Breast epithelium (tissue), 4 donors: ENCODE measurements around the gene TESPA1. TPM values are rescaled to one million over a fixed set of nuclear protein-coding genes. Genes with fewer than 3 reads are reported as not detected.

ENCODE experiments used
- DNase-seq, 2 donors: peaks; one replicate each; pipeline ENCODE4 v3.0.0-alpha.2; 2019; ENCODE audit warnings: low spot score in 2 of 2
- H3K27ac ChIP-seq, 2 donors: fragments of 200-600 bp; sonication (generic) in 1 of 2; one replicate each; pipeline ENCODE4 v1.5.1; 2016 to 2019; ENCODE audit warnings: mild to moderate bottlenecking in 1 of 2
- H3K27me3 ChIP-seq, 2 donors: fragments of 200-600 bp; sonication (generic) in 1 of 2; one replicate each; pipeline versions ENCODE4 v1.5.1 to v1.6.0; 2017 to 2019; ENCODE audit warnings: control low read depth in 1 of 2, mild to moderate bottlenecking in 1 of 2
- H3K36me3 ChIP-seq: fragments of 200-600 bp; one replicate; pipeline ENCODE4 v1.5.1; 2019
- H3K4me1 ChIP-seq, 2 donors: fragments of 200-600 bp; sonication (generic); one replicate each; pipeline ENCODE4 v1.5.1; 2016 to 2019; ENCODE audit warnings: control low read depth in 1 of 2
- H3K4me3 ChIP-seq, 3 donors: fragments of 200-600 bp; sonication (generic); 1 replicate in 2 of 3; 2 replicates in 1 of 3; pipeline ENCODE4 v1.5.1; 2016 to 2019; ENCODE audit warnings: mild to moderate bottlenecking in 3 of 3, moderate library complexity in 2 of 3
- H3K9me3 ChIP-seq, 2 donors: fragments of 200-600 bp; sonication (generic) in 1 of 2; one replicate each; pipeline ENCODE4 v1.5.1; 2016 to 2019; ENCODE audit warnings: control low read depth in 1 of 2
- POLR2A ChIP-seq: fragments of 450-650 bp; IDR thresholded peaks from one replicate; pipeline ENCODE4 v1.6.1; 2016; ENCODE audit warnings: antibody characterized with exemption, mild to moderate bottlenecking, moderate library complexity
- POLR2AphosphoS5 ChIP-seq, 3 donors: sonication (generic); formaldehyde crosslinking; IDR thresholded peaks; one replicate each; pipeline ENCODE4 v1.6.1; 2017; ENCODE audit warnings: antibody characterized with exemption in 3 of 3
- intact Hi-C: fragments of 100-400 bp; cut with DNase I; formaldehyde crosslinking; loops from one replicate; pipeline ENCODE4 v1.15.1; 2023; ENCODE audit warnings: low total_unique reads
- total RNA-seq, 3 donors: library from RNA; depleted of rRNA; stranded (reverse); fragments of >200 nt; gene quantifications; one replicate each; pipeline ENCODE4 v1.1.0, GENCODE V29; 2016
- TF ChIP-seq, protein P1 (sequence below), 3 donors: fragments of 450-650 bp; IDR thresholded peaks; one replicate each; pipeline ENCODE4 v1.5.1; 2016 to 2017; ENCODE audit warnings: antibody characterized with exemption in 3 of 3, mild to moderate bottlenecking in 3 of 3, moderate library complexity in 3 of 3

TESPA1 gene, protein sequence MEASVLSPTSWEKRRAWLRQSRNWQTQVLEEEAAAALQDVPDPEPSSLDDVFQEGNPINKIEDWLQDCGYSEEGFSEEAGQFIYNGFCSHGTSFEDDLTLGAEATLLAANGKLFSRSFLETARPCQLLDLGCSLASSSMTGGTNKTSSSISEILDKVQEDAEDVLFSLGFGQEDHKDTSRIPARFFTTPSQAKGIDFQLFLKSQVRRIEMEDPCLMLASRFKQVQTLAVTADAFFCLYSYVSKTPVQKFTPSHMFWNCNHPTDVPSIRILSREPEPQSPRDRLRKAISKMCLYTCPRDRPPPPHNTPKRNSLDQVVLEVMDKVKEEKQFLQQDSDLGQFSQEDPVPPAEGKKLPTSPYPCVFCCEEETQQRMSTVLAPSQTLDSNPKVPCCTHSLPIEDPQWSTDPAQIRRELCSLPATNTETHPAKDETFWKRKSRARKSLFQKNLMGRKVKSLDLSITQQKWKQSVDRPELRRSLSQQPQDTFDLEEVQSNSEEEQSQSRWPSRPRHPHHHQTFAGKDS
- 1 to 10 TPM; 1.3 to 6.2 (median 2.2) TPM for total RNA-seq

DNA sequence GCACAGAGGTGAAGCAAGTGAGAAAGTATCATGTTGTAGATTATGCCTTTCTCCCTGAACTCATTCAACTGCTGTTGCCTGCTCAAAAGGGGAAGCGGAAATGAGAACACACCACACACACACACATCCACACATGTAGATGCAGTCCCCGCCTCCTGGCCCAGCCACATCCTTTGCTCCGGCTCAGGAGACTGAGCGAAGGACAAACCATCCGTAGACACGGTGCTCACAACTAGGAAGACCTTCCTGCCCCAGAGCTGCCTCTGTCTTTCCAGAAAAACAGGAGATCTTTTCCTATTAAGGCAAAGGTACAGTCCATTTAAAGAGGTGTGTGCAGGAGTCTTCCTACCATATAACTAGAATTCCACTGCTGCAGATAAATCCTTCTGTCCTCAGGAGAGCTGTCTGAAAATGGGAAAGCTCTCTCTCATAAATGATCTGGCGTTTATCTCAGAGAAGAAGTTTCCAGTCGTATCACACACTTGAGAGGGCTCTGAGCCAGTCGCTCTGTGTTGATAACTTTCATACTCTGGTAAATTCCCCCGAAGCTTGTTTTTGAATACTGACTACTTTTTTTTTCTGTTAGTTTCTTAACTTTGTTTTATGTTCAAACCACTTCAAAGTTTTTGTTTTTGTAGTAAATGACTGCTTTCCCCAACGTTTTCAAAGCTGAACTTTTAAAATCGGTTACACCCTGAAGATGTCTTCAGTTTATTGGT lies at the start of gene TESPA1:
TESPA1 (minus strand) TSS at position 105 of the 719 bp plus-strand sequence. CDS start 10,200 bp downstream, outside the sequence.
- peak within 1 kb of the TSS in 1 of 2 donors; percentile 20 for H3K27ac ChIP-seq
- no peaks in the 10 kb centered on the region for H3K9me3 ChIP-seq
- TF ChIP-seq POLR2AphosphoS5 (IDR thresholded peaks at IDR 0.05) (no peak), POLR2A (no peak)
- TF ChIP-seq, protein P1, sequence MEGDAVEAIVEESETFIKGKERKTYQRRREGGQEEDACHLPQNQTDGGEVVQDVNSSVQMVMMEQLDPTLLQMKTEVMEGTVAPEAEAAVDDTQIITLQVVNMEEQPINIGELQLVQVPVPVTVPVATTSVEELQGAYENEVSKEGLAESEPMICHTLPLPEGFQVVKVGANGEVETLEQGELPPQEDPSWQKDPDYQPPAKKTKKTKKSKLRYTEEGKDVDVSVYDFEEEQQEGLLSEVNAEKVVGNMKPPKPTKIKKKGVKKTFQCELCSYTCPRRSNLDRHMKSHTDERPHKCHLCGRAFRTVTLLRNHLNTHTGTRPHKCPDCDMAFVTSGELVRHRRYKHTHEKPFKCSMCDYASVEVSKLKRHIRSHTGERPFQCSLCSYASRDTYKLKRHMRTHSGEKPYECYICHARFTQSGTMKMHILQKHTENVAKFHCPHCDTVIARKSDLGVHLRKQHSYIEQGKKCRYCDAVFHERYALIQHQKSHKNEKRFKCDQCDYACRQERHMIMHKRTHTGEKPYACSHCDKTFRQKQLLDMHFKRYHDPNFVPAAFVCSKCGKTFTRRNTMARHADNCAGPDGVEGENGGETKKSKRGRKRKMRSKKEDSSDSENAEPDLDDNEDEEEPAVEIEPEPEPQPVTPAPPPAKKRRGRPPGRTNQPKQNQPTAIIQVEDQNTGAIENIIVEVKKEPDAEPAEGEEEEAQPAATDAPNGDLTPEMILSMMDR (IDR thresholded peaks at IDR 0.05): no peak
- H3K4me1 ChIP-seq: no peaks in the 10 kb centered on the region
- peak in 1 of 2 donors; percentile 21 for DNase-seq
- no peaks in the 10 kb centered on the region for H3K36me3 ChIP-seq
- intact Hi-C loops: no loop called here
- no peaks in the 10 kb centered on the region for H3K27me3 ChIP-seq
- peak within 1 kb of the TSS in 1 of 3 donors; percentile 10 for H3K4me3 ChIP-seq

- H3K9me3 ChIP-seq: no peaks in the 10 kb centered on the region
- no peak overlapping the region for H3K27ac ChIP-seq
- H3K36me3 ChIP-seq: no peaks in the 10 kb centered on the region
- TF ChIP-seq POLR2A: no peak
- no peak for TF ChIP-seq POLR2AphosphoS5 (IDR thresholded peaks at IDR 0.05)
- TF ChIP-seq, protein P1 (IDR thresholded peaks at IDR 0.05): no peak
- no peak overlapping the region for H3K4me3 ChIP-seq
- intact Hi-C loops: no loop called here
- H3K4me1 ChIP-seq: no peaks in the 10 kb centered on the region
- no peak for DNase-seq
- H3K27me3 ChIP-seq: peaks cover 0 to 12% of the 10 kb centered on the region in 2 donors
Measured at GRCh38 chr12:55034218-55034617, 49.7 kb upstream of the TESPA1 start.

DNA sequence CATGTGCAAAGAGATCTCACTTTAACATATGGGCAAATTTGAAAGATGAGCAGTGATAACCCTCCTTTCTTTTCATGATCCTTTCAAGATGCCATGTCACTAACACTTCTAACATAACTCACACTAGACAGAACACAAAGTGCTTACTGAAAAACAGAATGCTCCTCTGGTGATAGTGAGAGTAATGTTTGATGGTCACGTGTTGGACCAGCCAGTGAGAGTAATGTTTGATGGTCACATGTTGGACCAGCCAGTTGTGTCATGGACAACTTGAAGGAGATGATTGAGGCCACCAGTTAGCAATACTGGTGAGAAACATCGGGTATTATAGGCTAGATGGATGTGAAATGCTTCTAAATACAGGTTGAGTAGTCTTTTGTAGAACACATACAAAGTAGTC lies 40.9 kb upstream of the TESPA1 start:
- TF ChIP-seq POLR2A: no peak
- no peak for TF ChIP-seq POLR2AphosphoS5 (IDR thresholded peaks at IDR 0.05)
- TF ChIP-seq, protein P1 (IDR thresholded peaks at IDR 0.05): no peak
- H3K27ac ChIP-seq: no peak overlapping the region
- H3K36me3 ChIP-seq: no peaks in the 10 kb centered on the region
- no peak overlapping the region for H3K4me3 ChIP-seq
- H3K9me3 ChIP-seq: no peaks in the 10 kb centered on the region
- no peak for DNase-seq
- peaks cover 0 to 24% of the 10 kb centered on the region in 2 donors for H3K27me3 ChIP-seq
- no peaks in the 10 kb centered on the region for H3K4me1 ChIP-seq
- intact Hi-C loops: no loop called here

DNA sequence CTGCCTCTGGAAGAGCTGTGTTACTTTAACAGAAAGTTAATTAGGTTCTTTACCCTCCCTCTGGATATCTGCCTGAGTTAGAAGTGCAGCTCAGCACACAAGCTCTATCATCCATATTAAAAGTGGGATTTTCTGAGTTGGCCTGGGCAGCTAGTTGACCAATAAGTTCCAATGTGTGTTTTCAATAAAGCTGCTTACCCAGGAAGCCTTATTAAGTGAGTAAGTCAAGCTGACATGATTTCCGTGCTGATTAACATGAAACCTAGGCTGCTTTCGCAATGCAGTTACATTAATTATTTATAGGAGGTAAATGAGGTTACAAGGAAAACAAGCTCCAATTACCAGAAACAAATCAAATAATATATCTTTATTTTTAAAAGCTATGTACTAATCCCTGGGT lies 40.0 kb upstream of the TESPA1 start:
- intact Hi-C loops: no loop called here
- no peak overlapping the region for H3K4me3 ChIP-seq
- H3K27ac ChIP-seq: no peak overlapping the region
- no peaks in the 10 kb centered on the region for H3K9me3 ChIP-seq
- TF ChIP-seq POLR2A: no peak
- TF ChIP-seq POLR2AphosphoS5 (IDR thresholded peaks at IDR 0.05): no peak
- TF ChIP-seq, protein P1 (IDR thresholded peaks at IDR 0.05): no peak
- no peaks in the 10 kb centered on the region for H3K4me1 ChIP-seq
- no peaks in the 10 kb centered on the region for H3K36me3 ChIP-seq
- DNase-seq: no peak
- H3K27me3 ChIP-seq: peaks cover 0 to 21% of the 10 kb centered on the region in 2 donors
